Testis (tissue), 3 donors: Measurements from ENCODE around the gene PLXDC1. TPM values are rescaled to one million over a fixed set of nuclear protein-coding genes. Genes with fewer than 3 reads are reported as not detected.

Experiments used
- DNase-seq: peaks from one replicate; pipeline ENCODE4 v3.0.0-alpha.2; 2019
- H3K27ac ChIP-seq, 2 donors: fragments of 200-600 bp; sonication (generic); one replicate each; pipeline ENCODE4 v1.5.1; 2019
- H3K27me3 ChIP-seq: fragments of 200-600 bp; sonication (generic); one replicate; pipeline ENCODE4 v1.5.1; 2019
- H3K36me3 ChIP-seq: fragments of 200-600 bp; sonication (generic); one replicate; pipeline ENCODE4 v1.5.1; 2017; ENCODE audit warnings: low read depth; ENCODE audit errors: missing control alignments
- H3K4me1 ChIP-seq: fragments of 200-600 bp; sonication (generic); one replicate; pipeline ENCODE4 v1.5.1; 2019
- H3K4me3 ChIP-seq, 2 donors: fragments of 200-600 bp; sonication (generic); one replicate each; pipeline ENCODE4 v1.5.1; 2017 to 2019
- H3K9me3 ChIP-seq: fragments of 200-600 bp; sonication (generic); one replicate; pipeline ENCODE4 v1.5.1; 2017
- POLR2A ChIP-seq: fragments of 450-650 bp; IDR thresholded peaks from one replicate; pipeline ENCODE4 v1.6.1; 2017; ENCODE audit warnings: antibody characterized with exemption, mild to moderate bottlenecking, moderate library complexity
- WGBS, 2 donors: methylation state at CpG; one replicate each; pipeline ENCODE4 v1.1.5; 2018; 5-methylcytosine and 5-hydroxymethylcytosine counted together
- intact Hi-C: fragments of 100-400 bp; cut with DNase I; formaldehyde crosslinking; loops from one replicate; pipeline ENCODE4 v1.15.1; 2023; ENCODE audit warnings: low total_unique reads
- polyA plus RNA-seq: library from polyadenylated mRNA; stranded (reverse); fragments of 350-450 nt; fragmentation: Illumina TruSeq; extraction: RNeasy Lipid Tissue Mini Kit (QIAGEN cat#74804); gene quantifications from one replicate; pipeline ENCODE4 v1.2.3, GENCODE V29; 2014; ENCODE audit warnings: low read depth, low replicate concordance; ENCODE audit not compliant: insufficient read depth
- total RNA-seq, 2 donors: library from RNA; depleted of rRNA; stranded (reverse); fragments of >200 nt; gene quantifications; one replicate each; pipeline ENCODE4 v1.2.3, GENCODE V29; 2016
- TF ChIP-seq, protein P1 (sequence below), 3 experiments: fragments of 450-650 bp in 2 of 3; fragments of 200-600 bp in 1 of 3; sonication (generic) in 1 of 3; IDR thresholded peaks; one replicate each; pipeline ENCODE4 v1.5.1; 2016 to 2019; ENCODE audit warnings: antibody characterized with exemption in 3 of 3, mild to moderate bottlenecking in 2 of 3, moderate library complexity in 1 of 3

PLXDC1 gene
- total and polyA plus RNA-seq, 3 donors from 2014 or later: 9.6 to 40.5 (median 14.8) TPM

DNA sequence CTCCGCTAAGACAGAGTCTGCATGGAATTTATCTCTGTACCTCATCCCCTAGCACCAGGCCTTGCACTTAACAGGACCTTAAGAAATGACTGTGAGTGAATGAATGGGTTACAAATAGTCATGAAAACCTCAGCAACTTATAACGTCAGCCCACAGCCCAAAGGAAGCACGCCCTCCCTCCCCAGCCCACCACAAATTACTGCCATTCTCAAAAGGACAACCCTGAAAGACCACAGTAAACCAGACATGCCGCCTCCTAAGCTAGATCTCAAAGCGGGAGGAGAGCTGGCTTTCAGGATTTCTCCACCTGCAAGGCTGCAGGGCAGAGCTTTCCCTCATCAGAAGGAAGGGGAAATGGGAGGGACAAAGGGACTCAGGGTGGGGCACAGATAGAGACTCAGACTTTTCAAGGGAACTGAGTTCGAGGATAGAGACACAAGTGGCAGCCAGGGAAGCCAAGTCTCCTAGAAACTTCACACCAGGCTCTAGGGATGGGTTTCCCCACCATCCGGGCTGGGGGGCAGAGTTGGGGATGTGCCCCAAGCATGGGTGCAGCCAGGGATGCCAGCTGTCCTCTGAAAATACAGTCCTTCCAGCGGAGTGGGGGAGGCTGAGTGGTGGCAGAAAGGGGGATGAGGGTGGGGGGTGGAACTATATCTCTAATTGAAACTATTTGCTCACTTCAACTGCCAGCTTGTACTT lies 56.7 kb downstream of the PLXDC1 start:
- no peak for TF ChIP-seq POLR2A
- TF ChIP-seq, protein P1, sequence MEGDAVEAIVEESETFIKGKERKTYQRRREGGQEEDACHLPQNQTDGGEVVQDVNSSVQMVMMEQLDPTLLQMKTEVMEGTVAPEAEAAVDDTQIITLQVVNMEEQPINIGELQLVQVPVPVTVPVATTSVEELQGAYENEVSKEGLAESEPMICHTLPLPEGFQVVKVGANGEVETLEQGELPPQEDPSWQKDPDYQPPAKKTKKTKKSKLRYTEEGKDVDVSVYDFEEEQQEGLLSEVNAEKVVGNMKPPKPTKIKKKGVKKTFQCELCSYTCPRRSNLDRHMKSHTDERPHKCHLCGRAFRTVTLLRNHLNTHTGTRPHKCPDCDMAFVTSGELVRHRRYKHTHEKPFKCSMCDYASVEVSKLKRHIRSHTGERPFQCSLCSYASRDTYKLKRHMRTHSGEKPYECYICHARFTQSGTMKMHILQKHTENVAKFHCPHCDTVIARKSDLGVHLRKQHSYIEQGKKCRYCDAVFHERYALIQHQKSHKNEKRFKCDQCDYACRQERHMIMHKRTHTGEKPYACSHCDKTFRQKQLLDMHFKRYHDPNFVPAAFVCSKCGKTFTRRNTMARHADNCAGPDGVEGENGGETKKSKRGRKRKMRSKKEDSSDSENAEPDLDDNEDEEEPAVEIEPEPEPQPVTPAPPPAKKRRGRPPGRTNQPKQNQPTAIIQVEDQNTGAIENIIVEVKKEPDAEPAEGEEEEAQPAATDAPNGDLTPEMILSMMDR (IDR thresholded peaks at IDR 0.05): no peak
- Histone ChIP-seq H3K4me3 (no peak overlapping the region), H3K9me3 (no peaks in the 10 kb centered on the region), H3K4me1 (peaks cover 24% of the 10 kb centered on the region), H3K27ac (no peak overlapping the region), H3K36me3 (no peaks in the 10 kb centered on the region), H3K27me3 (no peaks in the 10 kb centered on the region)
- intact Hi-C loops: no loop called here
- 82 to 85% methylated on average over 7 to 8 of the region's 8 CpGs for WGBS, 2 donors
- no peak for DNase-seq

DNA sequence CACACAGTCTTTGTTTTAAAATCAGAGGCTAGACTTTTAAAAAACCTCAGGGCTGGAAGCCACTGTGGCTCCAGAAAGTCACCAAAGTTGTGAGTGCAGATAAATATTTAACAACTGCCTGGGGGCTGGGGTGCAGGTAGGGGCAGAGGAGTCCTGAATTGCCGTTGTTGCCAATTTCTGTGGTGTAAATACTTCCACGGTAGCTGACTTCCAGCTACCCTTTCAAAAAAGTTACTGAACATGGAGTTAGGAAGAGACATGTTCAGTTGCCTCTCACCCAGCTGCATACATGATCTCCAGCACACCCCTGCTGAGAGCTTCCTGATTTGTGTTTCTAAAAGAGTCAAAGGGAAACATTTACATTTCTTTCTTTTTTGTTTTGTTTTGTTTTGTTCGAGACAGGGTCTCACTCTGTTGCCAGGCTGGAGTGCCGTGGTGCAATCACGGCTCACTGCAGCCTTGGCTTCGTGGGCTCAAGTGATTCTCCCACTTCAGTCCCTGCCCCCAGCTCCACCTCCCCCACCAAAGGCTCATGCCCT lies 58.7 kb downstream of the PLXDC1 start:
- intact Hi-C loops: no loop called here

DNA sequence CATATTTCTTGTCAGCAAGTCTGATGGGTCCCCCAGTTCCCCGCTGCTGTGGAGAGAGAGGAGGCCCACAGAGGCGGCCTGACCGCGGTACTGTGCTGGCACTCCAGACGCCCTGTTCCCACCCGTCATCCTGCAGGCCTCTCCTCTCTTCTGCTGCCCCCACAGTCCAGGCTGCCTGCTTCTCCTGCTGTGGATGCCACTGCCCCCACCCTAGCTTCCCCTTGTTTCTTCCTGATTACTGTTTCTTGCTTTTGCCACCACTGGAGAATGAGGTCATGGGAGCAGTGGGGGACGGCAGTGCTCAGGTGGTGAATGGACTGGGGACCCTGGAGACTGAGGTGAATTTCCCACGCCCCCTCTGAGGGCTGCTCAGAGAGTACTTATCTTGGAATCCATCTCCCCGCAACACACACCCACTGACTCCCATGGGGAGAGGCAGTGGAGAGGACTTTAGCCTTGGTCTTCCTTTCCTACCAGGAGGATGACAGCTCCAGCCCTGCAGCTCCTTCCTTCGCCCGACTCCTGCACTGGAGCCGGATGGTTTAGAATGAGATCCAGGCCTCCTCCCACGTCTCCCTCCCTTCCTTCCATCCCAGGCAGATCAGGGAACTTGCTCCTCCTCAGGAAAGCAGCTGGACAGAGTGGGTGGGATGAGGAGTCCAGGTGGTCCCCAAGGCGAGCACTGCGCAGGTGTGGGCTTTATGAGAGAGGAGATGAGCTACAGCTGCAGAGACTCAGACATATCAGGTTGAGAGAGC lies 60.4 kb downstream of the PLXDC1 start:
- Histone ChIP-seq H3K27me3 (no peaks in the 10 kb centered on the region), H3K9me3 (no peaks in the 10 kb centered on the region), H3K27ac (no peak overlapping the region), H3K4me3 (no peak overlapping the region), H3K36me3 (no peaks in the 10 kb centered on the region), H3K4me1 (peaks cover 12% of the 10 kb centered on the region)
- 72 to 80% methylated on average over 14 to 15 of the region's 15 CpGs for WGBS, 2 donors
- intact Hi-C loops: no loop called here
- no peak for DNase-seq
- TF ChIP-seq, protein P1 (IDR thresholded peaks at IDR 0.05): no peak
- TF ChIP-seq POLR2A: no peak

More for the DNA sequence above, 58.7 kb downstream of the PLXDC1 start:
- TF ChIP-seq POLR2A: no peak
- TF ChIP-seq, protein P1 (IDR thresholded peaks at IDR 0.05): no peak
- WGBS, 2 donors: 75 to 91% methylated on average over 6 of the region's 6 CpGs
- Histone ChIP-seq H3K27me3 (no peaks in the 10 kb centered on the region), H3K4me1 (peaks cover 24% of the 10 kb centered on the region), H3K9me3 (no peaks in the 10 kb centered on the region), H3K4me3 (no peak overlapping the region), H3K36me3 (no peaks in the 10 kb centered on the region), H3K27ac (no peak overlapping the region)
- no peak for DNase-seq

DNA sequence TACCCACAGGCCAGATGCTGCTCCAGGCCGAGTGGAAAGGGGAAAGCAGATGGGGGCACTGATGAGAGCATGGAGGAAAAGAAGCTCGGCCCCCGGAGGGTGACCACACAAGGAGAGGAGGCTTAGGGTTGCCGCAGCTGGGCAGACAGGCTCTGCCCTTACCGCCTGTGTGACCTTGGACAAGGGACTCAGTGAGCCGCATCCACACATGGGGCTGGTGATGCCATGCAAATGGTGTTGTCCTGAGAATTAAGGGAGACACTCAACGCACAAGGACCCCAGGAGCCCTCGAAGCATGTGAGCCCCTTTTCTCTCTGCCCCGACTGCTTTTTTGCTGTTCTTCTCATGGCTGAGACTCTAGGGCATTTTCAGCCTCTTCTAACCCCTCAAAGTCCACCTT lies 61.0 kb downstream of the PLXDC1 start:
- no peak for DNase-seq
- H3K27ac ChIP-seq: no peak overlapping the region
- intact Hi-C loops: no loop called here
- H3K9me3 ChIP-seq: no peaks in the 10 kb centered on the region
- WGBS, 2 donors: 94% methylated on average over 9 of the region's 9 CpGs
- H3K36me3 ChIP-seq: no peaks in the 10 kb centered on the region
- H3K4me3 ChIP-seq: no peak overlapping the region
- TF ChIP-seq POLR2A: no peak
- TF ChIP-seq, protein P1 (IDR thresholded peaks at IDR 0.05): no peak
- peaks cover 6% of the 10 kb centered on the region for H3K4me1 ChIP-seq
- H3K27me3 ChIP-seq: no peaks in the 10 kb centered on the region
